Measurements from ENCODE around the gene ATP1A4. TPM values are rescaled to one million over a fixed set of nuclear protein-coding genes. Genes with fewer than 3 reads are reported as not detected.

ATP1A4 gene
- total RNA-seq, 1 donor from 2014 or later, result not detected

DNA sequence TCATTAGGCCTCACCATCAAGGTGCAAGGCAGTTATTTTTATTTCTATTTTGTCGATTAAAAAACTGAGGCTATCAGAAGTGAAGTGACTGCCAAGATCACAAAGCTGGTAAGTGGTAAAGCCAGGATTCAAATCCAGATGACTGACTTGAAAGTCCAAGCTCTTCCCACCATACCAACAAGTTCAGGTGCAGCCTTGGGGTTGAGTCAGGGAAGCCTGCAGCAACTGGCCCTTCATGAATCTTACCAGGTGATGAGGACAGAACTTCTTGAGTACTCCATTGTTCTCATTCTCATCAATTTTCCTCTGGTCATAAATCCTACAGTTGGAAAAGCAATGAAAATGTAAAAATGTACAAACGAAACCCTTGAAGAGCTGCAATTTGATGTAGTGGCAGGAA, 73.9 kb downstream of the ATP1A4 start:
- Mint-ChIP-seq H3K4me1 (ENCODE audit: low read depth) (no peaks in the 10 kb centered on the region), H3K36me3 (ENCODE audit: insufficient read depth) (peaks cover 29% of the 10 kb centered on the region)
- TF ChIP-seq CTCF (IDR thresholded peaks at IDR 0.05; ENCODE audit: unreplicated experiment), result no peak

GRCh38 chr1:160226623-160227022, 75.2 kb downstream of the ATP1A4 start:
- Mint-ChIP-seq H3K4me3 (ENCODE audit: low read depth) (no peak overlapping the region), H3K27ac (no peak overlapping the region), H3K27me3 (no peaks in the 10 kb centered on the region), H3K4me1 (ENCODE audit: low read depth) (no peaks in the 10 kb centered on the region), H3K9me3 (ENCODE audit: low read depth) (no peaks in the 10 kb centered on the region), H3K36me3 (ENCODE audit: insufficient read depth) (peaks cover 29% of the 10 kb centered on the region)
- TF ChIP-seq CTCF (IDR thresholded peaks at IDR 0.05; ENCODE audit: unreplicated experiment), result no peak
- DNase-seq (ENCODE audit: low spot score, unreplicated experiment), result no peak

More for the DNA sequence above, 73.9 kb downstream of the ATP1A4 start:
- no peak for DNase-seq (ENCODE audit: low spot score, unreplicated experiment)
- no peaks in the 10 kb centered on the region for H3K9me3 Mint-ChIP-seq (ENCODE audit: low read depth)
- H3K27ac Mint-ChIP-seq, result no peak overlapping the region
- H3K4me3 Mint-ChIP-seq (ENCODE audit: low read depth), result no peak overlapping the region
- H3K27me3 Mint-ChIP-seq, result no peaks in the 10 kb centered on the region

DNA sequence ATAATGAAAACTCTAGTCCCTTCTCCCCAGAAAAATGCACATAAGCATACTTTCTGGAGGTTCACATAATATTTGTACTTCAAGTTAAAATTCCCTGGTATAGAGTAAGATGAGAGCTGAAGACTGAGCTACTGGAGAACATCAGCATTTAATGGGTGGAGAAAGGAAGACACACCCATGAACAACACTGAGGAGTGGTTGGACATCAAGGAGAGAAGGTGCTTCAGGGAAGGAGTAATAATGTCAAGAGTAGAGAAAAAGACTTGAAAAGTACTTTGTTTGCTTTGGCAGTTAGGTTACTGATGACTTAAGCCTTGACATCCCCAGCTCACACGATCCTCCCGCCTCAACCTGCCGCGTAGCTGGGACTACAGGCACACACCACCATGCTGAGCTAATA, 75.6 kb downstream of the ATP1A4 start:
- no peaks in the 10 kb centered on the region for H3K27me3 Mint-ChIP-seq
- no peak overlapping the region for H3K27ac Mint-ChIP-seq
- no peak overlapping the region for H3K4me3 Mint-ChIP-seq (ENCODE audit: low read depth)
- H3K36me3 Mint-ChIP-seq (ENCODE audit: insufficient read depth), result peaks cover 29% of the 10 kb centered on the region
- no peak for DNase-seq (ENCODE audit: low spot score, unreplicated experiment)
- TF ChIP-seq CTCF (IDR thresholded peaks at IDR 0.05; ENCODE audit: unreplicated experiment), result no peak
- no peaks in the 10 kb centered on the region for H3K4me1 Mint-ChIP-seq (ENCODE audit: low read depth)
- no peaks in the 10 kb centered on the region for H3K9me3 Mint-ChIP-seq (ENCODE audit: low read depth)

GRCh38 chr1:160227561-160227960, 76.2 kb downstream of the ATP1A4 start:
- H3K36me3 Mint-ChIP-seq (ENCODE audit: insufficient read depth), result peaks cover 27% of the 10 kb centered on the region
- H3K27me3 Mint-ChIP-seq, result no peaks in the 10 kb centered on the region

GRCh38 chr1:160228431-160228830, 77.0 kb downstream of the ATP1A4 start:
- Mint-ChIP-seq H3K4me3 (ENCODE audit: low read depth) (no peak overlapping the region), H3K9me3 (ENCODE audit: low read depth) (no peaks in the 10 kb centered on the region), H3K4me1 (ENCODE audit: low read depth) (no peaks in the 10 kb centered on the region), H3K27ac (no peak overlapping the region), H3K27me3 (no peaks in the 10 kb centered on the region), H3K36me3 (ENCODE audit: insufficient read depth) (peaks cover 22% of the 10 kb centered on the region)
- no peak for DNase-seq (ENCODE audit: low spot score, unreplicated experiment)
- no peak for TF ChIP-seq CTCF (IDR thresholded peaks at IDR 0.05; ENCODE audit: unreplicated experiment)

More at GRCh38 chr1:160227561-160227960, 76.2 kb downstream of the ATP1A4 start:
- Mint-ChIP-seq H3K9me3 (ENCODE audit: low read depth) (no peaks in the 10 kb centered on the region), H3K4me1 (ENCODE audit: low read depth) (no peaks in the 10 kb centered on the region), H3K27ac (no peak overlapping the region), H3K4me3 (ENCODE audit: low read depth) (no peak overlapping the region)
- DNase-seq (ENCODE audit: low spot score, unreplicated experiment), result no peak
- TF ChIP-seq CTCF (IDR thresholded peaks at IDR 0.05; ENCODE audit: unreplicated experiment), result no peak

All from progenitor cell of endocrine pancreas (in vitro differentiated cells).